ENCODE measurements around the gene ABHD11. TPM values are rescaled to one million over a fixed set of nuclear protein-coding genes. Genes with fewer than 3 reads are reported as not detected.

ABHD11 gene
- total and polyA plus RNA-seq, 9 of the 15 experiments (the other 6 are each of a cell fraction or from before 2014, with no cell fraction given) = 7.7 to 44.2 (median 18.9) TPM

- Histone ChIP-seq H3K27ac (ENCODE audit: extremely low read depth, low read depth, low read length) (no peak overlapping the region), H3K4me1 (replicated peaks in 1 of 2; ENCODE audit: control insufficient read depth in 2 of 2, insufficient read depth in 2 of 2, low read length in 2 of 2) (peaks cover 0 to 22% of the 10 kb centered on the region in 2 experiments; a peak in 3 of 5 replicates), H3K4me3 (no peak overlapping the region), H3K9me1 (ENCODE audit: control insufficient read depth, insufficient read depth, low read length) (no peaks in the 10 kb centered on the region), H3K4me2 (ENCODE audit: insufficient read depth, low read length) (no peak overlapping the region), H3K36me3 (ENCODE audit: control insufficient read depth, insufficient read depth, low read length) (no peaks in the 10 kb centered on the region), H4K20me1 (replicated peaks; ENCODE audit: control insufficient read depth, insufficient read depth, low read length) (no peaks in the 10 kb centered on the region), H3K27me3 (ENCODE audit: control insufficient read depth in 2 of 2, insufficient read depth in 2 of 2, low read length in 2 of 2) (no peaks in the 10 kb centered on the region), H2AFZ (ENCODE audit: low read depth, low read length) (no peak overlapping the region), H3K9me3 (replicated peaks; ENCODE audit: control insufficient read depth, insufficient read depth, low read depth, low read length) (no peaks in the 10 kb centered on the region), H3K9ac (ENCODE audit: insufficient read depth in 1 of 2, low read depth in 2 of 2, low read length in 2 of 2) (no peak overlapping the region), H3K79me2 (ENCODE audit: control insufficient read depth, insufficient read depth, low read length) (no peaks in the 10 kb centered on the region)
- intact Hi-C loops (cut with micrococcal nuclease) (no loop called here), in situ Hi-C loops (cut with MboI) (no loop called here)
- no peak for FAIRE-seq
- no TSS peak for BruUV-seq (replicated peaks)
- WGBS (ENCODE audit: insufficient coverage, low coverage, missing lambda C conversion rate) = 82% methylated on average over 20 of the region's 49 CpGs
- no peak for TF ChIP-seq SAP30 (IDR thresholded peaks at IDR 0.05; ENCODE audit: borderline replicate concordance, insufficient read depth, low read depth, low read length, poor library complexity, severe bottlenecking)
- TF ChIP-seq TEAD2 (tag; IDR thresholded peaks at IDR 0.05) = no peak
- TF ChIP-seq HNRNPL (IDR thresholded peaks at IDR 0.05; ENCODE audit: low read depth, low read length) = peak; percentile 38; the same call in 1 of the 2 replicates
- no peak for TF ChIP-seq PBX2 (CRISPR knock-in tag; IDR thresholded peaks at IDR 0.05; ENCODE audit: low read depth)
- TF ChIP-seq PBX2 (tag; conservative IDR thresholded peaks at IDR 0.05; ENCODE audit: low read depth) = no peak
- no peak for ATAC-seq
- POLR2A ChIA-PET = no interaction called here
- DNase-seq (ENCODE audit: extremely low read depth in 1 of 4, low spot score in 3 of 4) = peak in 1 of 4 experiments; percentile 1
- CTCF ChIA-PET (ENCODE audit: low intra/inter-chr PET ratio) = no interaction called here
These were observed 30.9 kb upstream of the ABHD11 start for GRCh38 chr7:73769481-73770001.

Measured in K562 (cell line).